GM18511 (cell line): ENCODE results near the gene RSBN1.
"Not testable (repeated sequence)": the region's sequence is repeated elsewhere in the genome, so short reads cannot be mapped to it uniquely, and the experiment has no call there.

Experiments
- ATAC-seq: cut with Tn5 transposase; IDR thresholded peaks from one replicate; pipeline ENCODE4 v1.9.1; 2021; ENCODE audit warnings: mild to moderate bottlenecking, moderate library complexity; ENCODE audit not compliant: unreplicated experiment

Gene RSBN1

DNA sequence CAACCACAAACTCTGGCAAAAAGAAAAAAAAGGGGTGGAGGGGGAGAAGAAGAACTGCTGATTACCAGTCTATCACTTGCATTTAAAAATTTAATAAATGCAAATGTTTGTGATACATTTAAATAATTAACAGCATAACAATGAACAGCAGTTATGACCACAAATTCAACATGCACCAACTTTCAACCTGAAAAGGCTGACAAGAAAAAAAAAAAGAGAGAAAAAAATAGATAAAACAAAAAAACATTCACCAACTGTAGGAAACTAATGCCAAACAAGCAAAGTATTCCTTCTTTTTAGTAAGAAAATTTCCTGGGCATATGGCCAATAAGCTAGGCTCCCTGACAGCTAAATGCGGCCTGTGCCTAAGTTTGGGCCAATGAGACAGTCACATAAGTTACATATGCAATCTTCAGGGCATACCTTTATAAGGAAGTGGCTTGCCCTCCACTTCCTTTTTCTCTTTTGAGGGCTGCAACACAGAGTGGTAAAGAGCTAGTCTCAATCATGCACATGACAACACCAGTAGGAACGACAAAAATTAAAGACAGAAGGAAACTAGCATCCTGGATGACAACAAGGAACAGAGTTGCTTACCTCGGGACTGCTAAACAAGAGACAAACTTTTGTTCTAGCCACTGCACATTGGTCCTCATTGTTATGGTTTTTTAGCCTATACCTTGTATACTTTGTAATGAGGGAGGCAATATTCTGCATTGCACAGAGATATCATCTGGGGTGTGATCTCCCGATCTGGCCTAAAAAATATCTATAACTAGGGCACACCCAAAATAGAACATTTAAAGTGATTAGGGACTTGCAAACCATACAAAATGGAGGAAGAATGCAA is 28.8 kb downstream of the RSBN1 start:
- ATAC-seq: peak; percentile 82

DNA sequence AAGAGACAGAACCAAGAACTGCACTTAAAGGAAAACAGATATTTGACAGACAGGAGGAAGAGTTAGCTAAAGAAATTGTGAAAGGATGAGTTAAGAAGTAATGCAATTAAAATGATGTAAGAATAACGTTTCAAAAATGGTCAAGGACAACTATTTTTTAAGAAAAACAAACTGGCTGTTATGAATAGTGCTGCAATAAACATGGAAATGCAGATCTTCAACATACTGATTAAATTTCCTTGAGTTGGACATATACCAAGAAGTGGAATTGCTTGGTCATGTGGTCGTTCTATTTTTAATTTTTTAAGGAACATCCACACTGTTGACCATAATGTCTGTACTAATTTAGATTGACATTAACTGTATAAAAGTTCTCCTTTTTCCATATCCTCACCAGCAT is 29.9 kb downstream of the RSBN1 start:
- no peak for ATAC-seq

DNA sequence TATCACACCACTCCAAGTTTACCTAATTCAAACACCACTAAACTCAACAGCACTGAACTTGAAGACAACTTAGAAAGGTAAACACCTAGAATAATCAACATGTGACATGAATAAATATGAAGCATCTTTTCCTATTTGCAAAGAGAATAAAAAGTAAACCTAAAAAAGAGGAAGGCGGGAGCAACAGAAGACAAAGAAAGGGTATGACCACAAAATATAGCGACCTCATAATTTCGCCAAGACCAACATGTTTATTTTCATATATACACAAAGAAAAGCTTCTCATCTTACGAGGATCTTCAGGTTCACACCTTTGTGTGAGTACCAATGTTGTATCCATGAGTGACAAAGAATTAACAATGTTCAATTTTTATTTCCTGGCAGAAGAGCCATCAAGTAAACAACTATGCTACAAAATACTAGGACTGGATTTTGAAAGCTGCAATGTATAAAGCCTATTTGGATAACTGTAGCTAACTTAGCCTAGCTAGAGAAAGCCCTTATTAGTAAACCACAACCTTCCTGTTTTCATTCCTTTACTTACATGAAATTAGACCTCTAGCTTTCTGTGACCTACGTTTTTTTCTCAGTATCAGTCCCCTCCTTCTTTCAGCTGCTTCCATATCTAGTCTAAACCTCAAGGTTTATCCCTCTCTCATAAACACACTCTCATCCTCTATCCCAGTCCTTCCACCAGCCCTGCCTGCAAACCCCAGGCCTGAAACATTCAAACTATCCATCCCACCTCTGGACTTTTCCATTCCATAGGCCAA is 31.7 kb downstream of the RSBN1 start:
- ATAC-seq: peak; percentile 52

DNA sequence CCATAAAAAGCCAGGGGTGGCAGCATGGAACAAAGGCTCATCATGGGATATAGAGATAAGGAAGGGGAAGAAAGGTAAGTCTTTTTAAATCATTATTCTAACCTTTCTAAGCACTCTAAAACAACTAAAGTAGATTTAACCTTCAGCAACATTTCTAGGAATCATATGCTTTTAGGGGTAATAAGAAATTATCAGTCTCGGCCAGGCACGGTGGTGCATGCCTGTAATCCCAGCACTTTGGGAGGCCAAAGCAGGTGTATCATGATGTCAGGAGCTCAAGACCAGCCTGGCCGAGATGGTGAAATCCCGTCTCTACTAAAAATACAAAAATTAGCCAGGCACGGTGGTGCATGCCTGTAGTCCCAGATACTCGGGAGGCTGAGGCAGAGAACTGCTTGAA is 32.7 kb downstream of the RSBN1 start:
- ATAC-seq: no peak

DNA sequence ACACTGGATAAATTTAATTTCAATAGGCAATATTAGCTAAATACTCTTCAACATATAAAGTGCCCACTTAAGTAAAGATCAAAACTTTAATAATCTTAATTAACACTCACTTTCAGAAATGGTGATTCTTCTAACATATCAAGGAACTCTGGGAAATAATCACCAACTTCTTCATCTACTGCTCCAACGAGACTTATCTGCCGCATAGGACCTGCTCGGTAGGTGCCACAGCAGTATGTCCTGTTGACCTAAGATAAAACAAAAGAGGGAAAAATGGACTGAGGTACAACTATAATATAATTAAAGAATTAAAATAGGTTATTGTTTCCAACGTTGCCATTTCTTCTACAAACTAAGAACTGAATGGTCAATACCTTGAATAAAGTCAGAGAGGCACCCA is 34.7 kb downstream of the RSBN1 start:
- no peak for ATAC-seq

DNA sequence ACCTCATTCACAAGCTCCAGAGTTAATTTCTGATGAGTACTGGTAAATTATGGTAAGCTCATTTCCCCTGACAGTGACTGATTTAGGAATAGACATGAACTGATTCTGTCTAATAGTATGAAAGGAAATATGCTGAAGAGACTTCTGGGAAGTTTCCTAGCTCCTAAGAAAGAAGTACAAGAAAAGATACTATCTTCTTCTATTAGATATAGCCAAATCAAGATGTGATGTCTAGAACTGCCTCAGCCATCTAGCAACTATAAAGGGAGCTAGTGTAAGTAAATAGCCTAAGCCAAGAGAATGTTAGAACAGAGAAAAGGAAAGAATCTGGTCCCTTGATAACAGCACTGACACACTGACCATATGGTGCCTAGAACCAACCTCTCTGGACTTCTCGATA is 42.2 kb downstream of the RSBN1 start:
- ATAC-seq: no peak

DNA sequence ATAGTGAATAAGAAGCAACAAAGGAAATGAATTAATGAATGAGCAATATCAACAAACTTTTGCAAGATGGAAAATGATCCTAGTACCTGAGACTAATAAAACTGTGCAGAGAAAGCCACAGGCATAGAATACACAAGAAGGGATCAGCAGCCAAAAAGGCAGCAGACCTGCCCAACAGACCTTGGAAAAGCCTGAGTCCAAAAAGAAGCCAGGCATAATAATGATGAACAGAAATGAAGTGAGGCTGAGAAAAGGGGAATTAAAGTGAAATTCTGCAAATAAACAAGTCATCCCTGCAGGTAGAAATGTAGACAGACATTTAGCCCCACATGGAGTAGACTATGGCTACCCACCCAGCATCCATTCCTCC is 42.7 kb downstream of the RSBN1 start:
- ATAC-seq: no peak

DNA sequence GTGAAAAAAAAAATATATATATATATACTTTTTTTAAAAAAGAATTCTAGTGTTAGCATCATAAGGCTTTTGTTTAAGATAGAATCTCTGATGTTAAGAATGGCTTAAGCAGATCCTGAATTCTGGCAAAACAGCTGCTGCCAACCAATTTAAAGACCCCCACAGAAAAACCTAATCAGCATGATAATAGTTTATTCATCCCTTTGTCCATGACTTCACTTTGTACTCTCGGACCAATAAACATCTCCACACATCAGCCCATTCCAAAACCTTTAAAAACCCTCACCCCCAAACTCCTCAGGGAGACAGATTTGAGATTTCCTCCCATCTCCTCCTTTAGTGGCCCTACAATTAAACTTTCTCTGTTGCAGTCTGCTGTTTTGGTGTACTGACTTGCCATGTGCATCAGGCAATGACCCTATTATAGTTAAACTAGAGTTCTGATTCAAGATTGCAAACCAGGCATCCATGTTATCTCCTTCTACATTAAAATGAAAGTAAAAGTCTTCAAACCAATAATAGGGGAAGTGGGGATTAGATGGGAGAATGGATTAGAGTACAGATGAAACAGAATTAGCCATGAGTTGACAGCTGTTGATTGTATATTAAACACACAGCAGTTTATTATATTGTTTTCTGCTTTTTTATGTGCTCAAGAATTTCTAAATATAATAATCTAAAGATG is 43.2 kb downstream of the RSBN1 start:
- ATAC-seq: no peak

DNA sequence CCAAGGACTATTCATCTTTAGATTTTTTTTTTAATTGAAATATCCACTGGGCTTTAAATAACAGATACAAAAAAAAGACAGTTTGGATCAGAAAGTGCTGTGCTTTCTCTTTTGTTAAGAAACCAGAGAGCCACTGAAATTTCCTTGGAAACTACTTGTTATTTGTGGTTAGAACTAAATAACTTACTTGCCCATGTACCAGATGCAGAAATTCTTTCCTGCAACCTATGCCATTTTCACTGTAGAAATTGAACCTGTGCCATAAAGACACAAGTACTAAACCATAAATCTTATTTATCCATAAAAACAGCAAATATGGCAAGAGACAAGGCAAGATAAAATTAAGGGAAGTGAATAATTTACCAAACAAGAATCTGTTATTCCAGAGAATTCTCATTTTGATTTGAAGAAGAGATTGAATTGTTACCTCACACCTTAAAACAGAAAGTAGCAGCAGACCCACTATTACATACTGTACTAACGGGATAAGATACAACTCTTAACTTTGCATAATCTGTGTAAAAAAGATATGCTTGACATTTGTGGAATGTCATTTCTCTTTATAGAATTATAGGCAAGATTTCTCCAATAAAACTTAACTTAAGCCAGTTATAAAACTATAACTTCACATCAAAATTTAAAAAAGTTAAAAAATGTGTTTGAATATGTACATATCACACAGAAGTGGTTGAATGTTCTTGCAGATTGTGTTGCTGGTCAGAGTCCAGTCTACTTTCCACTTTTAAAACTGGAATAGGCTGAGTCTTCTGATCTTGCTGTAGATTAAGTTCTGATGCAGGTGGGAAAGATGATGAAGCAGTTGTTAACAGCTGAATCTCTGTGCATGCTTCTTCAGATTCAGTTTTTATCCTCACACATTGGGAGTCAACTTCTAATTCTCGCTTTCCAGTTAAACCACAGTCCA is 46.7 kb downstream of the RSBN1 start:
- ATAC-seq: no peak

DNA sequence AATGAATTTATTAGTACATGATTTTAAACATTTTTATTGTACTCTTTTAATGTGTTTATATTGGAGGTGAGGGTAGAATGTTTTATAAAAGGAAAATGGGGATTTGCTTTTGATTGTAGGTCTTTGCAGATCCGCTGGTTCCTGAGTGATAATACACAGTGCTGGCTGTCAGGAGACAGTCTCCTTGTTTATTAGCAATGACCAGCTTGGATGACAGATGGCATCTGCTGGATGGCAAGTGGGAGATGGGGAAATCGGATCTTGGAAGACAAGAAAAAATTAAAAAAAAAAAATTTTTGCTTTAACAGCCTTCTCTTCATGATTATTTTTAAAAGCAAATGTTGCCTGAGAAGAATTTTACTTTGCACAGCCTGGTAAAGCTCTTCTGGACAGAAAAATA is 48.6 kb downstream of the RSBN1 start:
- no peak for ATAC-seq

DNA sequence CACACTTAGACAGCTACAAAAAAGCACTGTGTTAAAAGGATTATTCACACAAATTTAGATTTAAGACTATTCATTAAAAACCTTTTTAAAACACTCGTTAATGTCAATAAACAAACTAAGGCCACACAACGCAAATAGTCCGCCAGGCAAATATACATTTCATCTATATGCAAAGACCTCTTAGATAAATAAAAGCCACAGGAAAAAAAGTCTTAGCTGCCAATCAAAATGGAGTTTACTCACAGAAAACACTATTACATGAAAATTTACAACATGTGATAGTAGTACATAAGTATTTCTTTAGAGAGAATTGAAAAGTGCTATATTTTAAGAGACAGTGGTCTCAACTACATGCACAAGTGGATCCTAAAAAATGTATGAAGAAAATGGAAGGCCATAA is 50.3 kb downstream of the RSBN1 start:
- no peak for ATAC-seq

DNA sequence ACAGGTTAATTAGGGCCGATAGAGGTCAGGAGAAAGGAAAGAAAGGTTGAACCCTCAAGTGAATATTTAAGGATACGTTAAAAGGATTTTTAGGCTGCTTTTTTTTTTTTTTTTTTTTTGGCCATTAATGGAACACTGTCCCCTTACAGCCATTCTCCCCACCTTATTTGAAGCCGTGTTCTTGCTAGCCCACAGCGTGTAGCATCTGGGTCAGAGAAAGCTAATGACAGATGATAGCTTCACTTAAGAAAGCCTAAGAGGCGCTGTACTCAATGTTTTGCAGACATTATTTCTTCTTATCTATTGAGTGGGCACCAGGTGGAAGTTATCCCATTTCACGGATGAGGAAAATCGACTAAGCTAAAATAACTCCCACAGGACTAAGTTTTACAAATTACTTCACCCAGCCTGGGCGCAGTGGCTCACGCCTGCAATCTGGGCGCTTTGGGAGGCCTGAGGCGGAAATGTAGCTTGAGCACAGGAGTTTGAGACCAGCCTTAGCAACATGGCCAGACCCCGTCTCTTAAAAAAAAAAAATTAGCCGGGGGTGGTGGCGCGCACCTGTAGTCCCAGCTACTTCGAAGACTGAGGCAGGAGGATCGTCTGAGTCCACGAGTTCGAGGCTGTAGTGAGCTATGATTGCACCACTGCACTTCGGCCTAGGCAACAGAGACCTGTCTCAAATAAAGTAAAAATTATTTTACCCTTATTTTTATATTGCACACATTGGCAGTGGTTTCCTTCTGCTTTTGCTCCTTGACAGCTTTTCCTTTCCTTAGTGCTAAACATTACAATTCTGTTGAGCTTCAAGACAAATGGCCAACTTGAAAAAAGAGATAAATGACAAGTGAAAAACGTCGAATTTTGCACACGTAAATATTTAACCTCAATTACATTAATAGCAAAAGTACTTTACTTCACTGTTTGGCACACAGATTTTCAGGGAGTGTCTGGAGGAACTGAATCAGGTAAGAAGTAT is 51.9 kb downstream of the RSBN1 start:
- ATAC-seq: no peak

DNA sequence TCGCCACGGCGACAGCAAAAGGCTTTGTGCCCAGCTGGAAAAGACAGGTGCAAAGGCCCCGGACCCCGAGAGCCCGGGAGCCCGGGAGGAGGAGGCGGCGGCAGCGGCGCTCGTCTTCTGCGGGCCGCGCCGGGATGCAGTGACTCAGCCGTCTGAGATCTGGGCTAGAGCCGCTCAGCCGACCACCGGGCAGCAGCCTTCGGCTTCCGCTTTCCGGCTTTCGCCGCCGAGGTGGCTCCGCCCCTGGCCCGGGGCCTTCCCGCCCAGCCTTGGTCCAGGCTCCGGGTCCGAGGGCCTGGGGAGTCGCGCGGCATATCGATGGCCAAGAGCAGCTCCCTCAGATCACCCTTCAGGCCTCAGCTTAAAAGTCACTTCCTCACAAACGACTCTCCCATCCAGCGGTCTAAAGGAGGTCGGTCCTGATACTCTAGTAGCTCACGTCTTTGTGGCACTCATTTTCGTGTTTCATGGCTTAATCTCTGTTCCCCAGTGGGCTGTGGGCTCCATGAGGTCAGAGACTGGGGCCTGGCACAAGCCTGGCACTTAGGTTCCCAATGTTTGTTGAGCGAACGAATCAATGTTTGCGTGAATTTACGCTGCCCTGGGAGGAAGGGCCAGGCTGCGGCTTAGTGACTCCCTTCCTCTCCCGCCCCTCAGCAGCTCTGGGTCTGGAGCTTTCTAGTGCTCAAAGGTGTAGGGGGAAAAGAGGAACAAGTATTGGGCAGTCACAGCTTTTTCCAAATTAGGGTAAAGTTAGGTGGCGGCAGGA is 52.8 kb downstream of the RSBN1 start, which contains the start of gene PHTF1:
Gene PHTF1 (minus strand): TSS at position 154 of the 769 bp plus-strand sequence. CDS start 783 bp downstream, outside the sequence.
- ATAC-seq: peak; percentile 89

DNA sequence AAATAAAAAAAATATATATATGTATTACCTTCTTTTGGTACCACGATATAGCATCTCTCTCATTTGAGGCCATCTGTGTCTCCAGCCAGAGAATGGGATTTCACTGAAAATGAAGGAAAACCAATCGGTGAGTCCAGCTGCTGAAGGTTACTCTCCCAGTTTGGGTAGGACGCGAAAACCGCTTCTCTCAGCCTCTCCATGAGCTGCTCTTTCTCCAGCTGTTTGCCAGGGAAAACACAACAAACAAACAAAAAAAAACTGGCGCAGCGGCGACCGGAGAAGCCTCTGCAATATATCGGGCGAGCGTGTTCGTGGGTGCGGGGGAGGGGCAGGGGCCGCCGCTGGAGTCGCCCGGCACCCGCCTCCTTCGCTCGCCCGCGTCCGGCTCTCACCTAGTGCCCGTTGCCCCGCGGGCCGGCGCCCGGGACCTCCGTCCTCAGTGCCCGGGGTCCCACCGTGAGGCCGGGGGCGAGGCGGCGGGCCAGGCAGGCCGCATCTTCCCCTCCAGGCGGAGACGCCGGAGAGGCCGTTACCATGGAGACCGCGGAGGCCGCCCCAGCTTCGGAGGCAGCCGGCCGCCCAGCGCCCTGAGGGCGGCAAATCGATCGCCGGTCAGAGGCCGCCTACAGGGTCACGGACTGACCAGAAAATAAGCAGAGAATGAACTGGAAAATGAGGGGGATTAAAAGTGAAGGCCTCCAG is 53.5 kb downstream of the RSBN1 start:
- peak; percentile 67 for ATAC-seq

DNA sequence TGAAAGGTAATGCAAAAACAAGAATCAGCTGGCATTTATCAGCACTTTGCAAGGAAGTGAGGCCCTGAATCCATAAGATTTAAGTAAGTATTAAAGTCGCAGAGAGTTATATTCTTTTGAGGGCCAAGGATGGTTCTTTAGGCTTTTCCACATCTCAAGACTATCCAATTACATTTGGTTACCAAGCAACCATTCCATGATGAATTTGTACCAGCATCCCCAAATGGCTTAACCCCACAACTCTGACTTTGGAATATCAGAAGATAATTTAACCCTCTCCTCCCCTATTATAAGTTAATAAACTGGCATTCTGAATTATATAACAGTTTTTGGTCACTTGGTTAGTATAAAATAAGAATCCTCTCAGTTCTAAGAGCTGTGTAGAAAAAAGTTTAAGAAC is 55.8 kb downstream of the RSBN1 start:
- no peak for ATAC-seq

DNA sequence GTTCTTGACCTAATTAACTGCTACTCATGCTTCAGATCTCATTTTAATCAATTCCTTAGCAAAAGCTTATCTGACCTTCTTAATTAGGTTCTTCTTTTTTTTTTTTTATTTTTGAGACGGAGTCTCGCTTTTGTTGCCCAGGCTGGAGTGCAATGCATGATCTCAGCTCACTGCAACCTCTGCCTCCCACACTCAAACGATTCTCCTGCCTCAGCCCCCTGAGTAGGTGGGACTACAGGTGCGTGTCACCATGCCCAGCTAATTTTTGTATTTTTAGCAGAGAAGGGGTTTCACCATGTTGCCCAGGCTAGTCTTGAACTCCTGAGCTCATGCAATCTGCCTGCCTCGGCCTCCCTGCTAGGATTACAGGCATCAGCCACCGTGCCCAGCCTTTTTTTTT is 58.9 kb downstream of the RSBN1 start:
- not testable (repeated sequence) for ATAC-seq

DNA sequence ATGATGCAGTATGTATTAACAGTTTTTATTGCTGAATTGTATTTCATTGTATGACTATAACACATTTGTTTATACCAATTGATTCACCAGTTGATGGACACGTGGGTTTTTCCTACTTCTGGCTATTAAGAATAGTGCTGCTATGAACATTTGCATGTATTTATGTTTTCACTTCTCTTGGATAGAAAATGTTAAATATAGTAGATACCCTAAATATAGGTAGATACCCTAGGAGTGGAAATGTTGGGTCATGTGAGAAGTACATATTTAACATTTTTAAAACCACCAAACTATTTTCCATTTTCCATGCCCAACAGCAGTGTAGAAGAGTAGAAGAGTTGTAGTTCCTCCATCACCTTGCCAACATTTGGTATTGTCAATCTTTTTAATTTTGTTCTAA is 60.8 kb downstream of the RSBN1 start:
- ATAC-seq: no peak

DNA sequence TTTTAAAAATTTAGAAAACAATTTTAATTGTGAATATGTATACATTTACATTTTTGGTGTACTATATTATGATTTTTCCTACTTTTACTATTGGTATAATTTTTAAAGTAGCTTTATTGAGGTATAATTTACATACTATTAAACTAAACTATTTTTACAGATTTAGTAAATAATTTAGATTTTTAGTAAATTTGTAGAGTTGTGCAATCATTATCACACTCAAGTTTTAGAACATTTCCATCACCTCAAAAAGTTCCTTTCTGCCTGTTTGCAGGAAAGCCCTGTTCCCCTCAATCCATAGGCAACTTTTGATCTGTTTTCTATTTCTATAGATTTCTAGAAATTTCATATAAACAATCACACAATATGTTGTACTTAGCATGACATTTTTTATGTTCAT is 61.2 kb downstream of the RSBN1 start:
- ATAC-seq: no peak
